Upper lobe of left lung (tissue), 4 donors: ENCODE data around the gene APH1B.

Experiments
- EP300 ChIP-seq, 4 donors: sonication (generic); formaldehyde crosslinking; IDR thresholded peaks; one replicate each; pipeline ENCODE4 v1.5.1; 2017; ENCODE audit warnings: antibody characterized with exemption in 4 of 4, control low read depth in 2 of 4
- POLR2A ChIP-seq, 4 donors: fragments of 450-650 bp; IDR thresholded peaks; one replicate each; pipeline ENCODE4 v1.5.1; 2016 to 2017; ENCODE audit warnings: antibody characterized with exemption in 4 of 4, mild to moderate bottlenecking in 2 of 4
- POLR2AphosphoS5 ChIP-seq, 2 donors: sonication (generic); formaldehyde crosslinking; IDR thresholded peaks; one replicate each; pipeline ENCODE4 v1.5.1; 2017; ENCODE audit warnings: antibody characterized with exemption in 2 of 2
- TF ChIP-seq, protein P1 (sequence below), 6 experiments: fragments of 450-650 bp in 4 of 6; fragments of 200-600 bp in 2 of 6; sonication (generic) in 2 of 6; IDR thresholded peaks; one replicate each; pipeline ENCODE4 v1.5.1; 2016 to 2019; ENCODE audit warnings: antibody characterized with exemption in 6 of 6

DNA sequence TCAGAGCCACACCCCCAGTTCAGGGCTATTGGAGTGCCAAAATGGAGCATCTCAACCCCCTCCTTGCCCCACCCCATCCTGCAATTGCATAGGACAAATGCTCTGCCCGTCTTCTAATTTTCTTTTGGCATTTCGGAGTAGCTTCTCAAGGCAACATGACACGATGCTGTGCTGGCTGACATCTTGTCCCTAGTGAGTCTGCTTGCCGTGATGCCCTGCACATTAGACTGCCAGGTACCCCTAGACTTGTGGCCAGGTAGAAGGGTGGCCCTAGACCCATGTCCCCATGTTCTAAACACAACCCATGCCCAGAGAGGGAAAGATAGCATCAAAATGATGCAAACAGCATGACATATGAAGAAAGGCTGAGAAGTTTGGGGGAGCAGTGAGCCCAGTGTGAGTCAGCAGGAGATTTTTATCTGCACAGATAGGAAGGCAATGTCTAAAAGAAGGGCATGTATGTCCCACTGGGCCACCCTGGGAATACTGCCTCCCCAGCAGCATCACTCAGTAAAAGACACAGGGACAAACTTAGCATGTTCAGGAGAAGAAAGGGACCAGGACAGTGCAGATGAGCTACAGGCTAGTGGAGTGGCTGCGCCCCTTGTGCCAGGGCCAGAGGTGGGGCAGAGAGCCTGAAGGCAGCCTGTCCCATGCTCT lies 67.5 kb downstream of the APH1B start:
- TF ChIP-seq POLR2A (IDR thresholded peaks at IDR 0.05) (no peak), POLR2AphosphoS5 (IDR thresholded peaks at IDR 0.05) (no peak), EP300 (IDR thresholded peaks at IDR 0.05) (no peak)
- TF ChIP-seq, protein P1, sequence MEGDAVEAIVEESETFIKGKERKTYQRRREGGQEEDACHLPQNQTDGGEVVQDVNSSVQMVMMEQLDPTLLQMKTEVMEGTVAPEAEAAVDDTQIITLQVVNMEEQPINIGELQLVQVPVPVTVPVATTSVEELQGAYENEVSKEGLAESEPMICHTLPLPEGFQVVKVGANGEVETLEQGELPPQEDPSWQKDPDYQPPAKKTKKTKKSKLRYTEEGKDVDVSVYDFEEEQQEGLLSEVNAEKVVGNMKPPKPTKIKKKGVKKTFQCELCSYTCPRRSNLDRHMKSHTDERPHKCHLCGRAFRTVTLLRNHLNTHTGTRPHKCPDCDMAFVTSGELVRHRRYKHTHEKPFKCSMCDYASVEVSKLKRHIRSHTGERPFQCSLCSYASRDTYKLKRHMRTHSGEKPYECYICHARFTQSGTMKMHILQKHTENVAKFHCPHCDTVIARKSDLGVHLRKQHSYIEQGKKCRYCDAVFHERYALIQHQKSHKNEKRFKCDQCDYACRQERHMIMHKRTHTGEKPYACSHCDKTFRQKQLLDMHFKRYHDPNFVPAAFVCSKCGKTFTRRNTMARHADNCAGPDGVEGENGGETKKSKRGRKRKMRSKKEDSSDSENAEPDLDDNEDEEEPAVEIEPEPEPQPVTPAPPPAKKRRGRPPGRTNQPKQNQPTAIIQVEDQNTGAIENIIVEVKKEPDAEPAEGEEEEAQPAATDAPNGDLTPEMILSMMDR (IDR thresholded peaks at IDR 0.05) = no peak
